Tibial nerve (tissue), 4 donors: Measurements from ENCODE around the gene BPIFB3. TPM values are rescaled to one million over a fixed set of nuclear protein-coding genes. Genes with fewer than 3 reads are reported as not detected.

Source experiments
- DNase-seq, 2 donors: peaks; one replicate each; pipeline ENCODE4 v3.0.0-alpha.2; 2019; ENCODE audit warnings: low spot score in 2 of 2
- H3K27ac ChIP-seq, 4 donors: fragments of 200-600 bp; sonication (generic) in 3 of 4; one replicate each; pipeline ENCODE4 v1.5.1; 2017 to 2019; ENCODE audit warnings: mild to moderate bottlenecking in 1 of 4
- H3K27me3 ChIP-seq, 2 donors: fragments of 200-600 bp; sonication (generic) in 1 of 2; one replicate each; pipeline versions ENCODE4 v1.5.1 to v1.6.0; 2017 to 2019
- H3K36me3 ChIP-seq, 3 donors: fragments of 200-600 bp; sonication (generic); one replicate each; pipeline ENCODE4 v1.5.1; 2018 to 2019
- H3K4me1 ChIP-seq, 4 donors: fragments of 200-600 bp; sonication (generic) in 3 of 4; one replicate each; pipeline ENCODE4 v1.5.1; 2017 to 2019
- H3K4me3 ChIP-seq, 4 donors: fragments of 200-600 bp; sonication (generic) in 3 of 4; one replicate each; pipeline ENCODE4 v1.5.1; 2017 to 2019; ENCODE audit warnings: mild to moderate bottlenecking in 1 of 4, moderate library complexity in 1 of 4
- H3K9me3 ChIP-seq, 4 donors: fragments of 200-600 bp; sonication (generic) in 3 of 4; one replicate each; pipeline ENCODE4 v1.5.1; 2017 to 2019
- CTCF ChIP-seq, 5 experiments: fragments of 200-600 bp in 3 of 5; fragments of 450-650 bp in 2 of 5; sonication (generic) in 3 of 5; IDR thresholded peaks; one replicate each; pipeline ENCODE4 v1.5.1; 2016 to 2019; ENCODE audit warnings: antibody characterized with exemption in 5 of 5, mild to moderate bottlenecking in 3 of 5, moderate library complexity in 2 of 5
- EP300 ChIP-seq, 2 donors: sonication (generic); formaldehyde crosslinking; IDR thresholded peaks; one replicate each; pipeline ENCODE4 v1.6.1; 2017; ENCODE audit warnings: antibody characterized with exemption in 2 of 2, mild to moderate bottlenecking in 1 of 2
- POLR2A ChIP-seq, 2 donors: fragments of 450-650 bp; IDR thresholded peaks; one replicate each; pipeline ENCODE4 v1.6.1; 2017; ENCODE audit warnings: antibody characterized with exemption in 2 of 2, mild to moderate bottlenecking in 2 of 2, moderate library complexity in 2 of 2
- WGBS, 2 donors: methylation state at CpG; one replicate each; pipeline ENCODE4 v1.1.5; 2018; 5-methylcytosine and 5-hydroxymethylcytosine counted together
- total RNA-seq, 4 donors: library from RNA; depleted of rRNA; stranded (reverse); fragments of >200 nt; gene quantifications; one replicate each; pipeline ENCODE4 v1.1.0, GENCODE V29; 2016

Gene BPIFB3
- total RNA-seq, 4 donors from 2014 or later = not detected

- Histone ChIP-seq H3K36me3 (no peaks in the 10 kb centered on the region), H3K9me3 (no peaks in the 10 kb centered on the region), H3K27me3 (no peaks in the 10 kb centered on the region), H3K4me1 (no peaks in the 10 kb centered on the region), H3K4me3 (no peak overlapping the region), H3K27ac (no peak overlapping the region)
- WGBS, 2 donors = 82 to 86% methylated on average over 4 of the region's 4 CpGs
- no peak for TF ChIP-seq EP300 (IDR thresholded peaks at IDR 0.05)
- TF ChIP-seq POLR2A (IDR thresholded peaks at IDR 0.05) = no peak
- TF ChIP-seq CTCF (IDR thresholded peaks at IDR 0.05) = no peak
- DNase-seq = no peak
Measured at GRCh38 chr20:33072362-33072761, 18.7 kb downstream of the BPIFB3 start.

- H3K4me3 ChIP-seq = no peak overlapping the region
- no peaks in the 10 kb centered on the region for H3K27me3 ChIP-seq
- TF ChIP-seq POLR2A (IDR thresholded peaks at IDR 0.05) = no peak
- no peak for TF ChIP-seq CTCF (IDR thresholded peaks at IDR 0.05)
- TF ChIP-seq EP300 (IDR thresholded peaks at IDR 0.05) = no peak
- 83 to 86% methylated on average over 2 of the region's 2 CpGs for WGBS, 2 donors
- no peak for DNase-seq
- no peak overlapping the region for H3K27ac ChIP-seq
- no peaks in the 10 kb centered on the region for H3K36me3 ChIP-seq
- H3K4me1 ChIP-seq = no peaks in the 10 kb centered on the region
- no peaks in the 10 kb centered on the region for H3K9me3 ChIP-seq
Measured at GRCh38 chr20:33072813-33073212, 19.1 kb downstream of the BPIFB3 start.

- Histone ChIP-seq H3K27me3 (no peaks in the 10 kb centered on the region), H3K9me3 (no peaks in the 10 kb centered on the region), H3K4me3 (no peak overlapping the region), H3K27ac (no peak overlapping the region), H3K4me1 (no peaks in the 10 kb centered on the region), H3K36me3 (no peaks in the 10 kb centered on the region)
- WGBS, 2 donors = 81 to 88% methylated on average over 2 of the region's 2 CpGs
- no peak for DNase-seq
- no peak for TF ChIP-seq POLR2A (IDR thresholded peaks at IDR 0.05)
- TF ChIP-seq EP300 (IDR thresholded peaks at IDR 0.05) = no peak
- TF ChIP-seq CTCF (IDR thresholded peaks at IDR 0.05) = no peak
Measured at GRCh38 chr20:33074675-33075074, 21.0 kb downstream of the BPIFB3 start.

GRCh38 chr20:33075281-33075680, 21.6 kb downstream of the BPIFB3 start:
- Histone ChIP-seq H3K36me3 (no peaks in the 10 kb centered on the region), H3K4me1 (no peaks in the 10 kb centered on the region), H3K9me3 (no peaks in the 10 kb centered on the region), H3K27me3 (no peaks in the 10 kb centered on the region), H3K27ac (no peak overlapping the region), H3K4me3 (no peak overlapping the region)
- TF ChIP-seq POLR2A (IDR thresholded peaks at IDR 0.05) (no peak), EP300 (IDR thresholded peaks at IDR 0.05) (no peak), CTCF (IDR thresholded peaks at IDR 0.05) (no peak)
- 63 to 66% methylated on average over 6 of the region's 6 CpGs for WGBS, 2 donors
- DNase-seq = no peak

- DNase-seq = no peak
- H3K27ac ChIP-seq = no peak overlapping the region
- no peak overlapping the region for H3K4me3 ChIP-seq
- H3K36me3 ChIP-seq = no peaks in the 10 kb centered on the region
- WGBS, 2 donors = 60 to 75% methylated on average over 3 to 4 of the region's 6 CpGs
- TF ChIP-seq EP300 (IDR thresholded peaks at IDR 0.05) (no peak), CTCF (IDR thresholded peaks at IDR 0.05) (peak in 4 of 5 experiments; percentile 9 to 26 (median 12)), POLR2A (IDR thresholded peaks at IDR 0.05) (no peak)
- H3K27me3 ChIP-seq = no peaks in the 10 kb centered on the region
- no peaks in the 10 kb centered on the region for H3K4me1 ChIP-seq
- H3K9me3 ChIP-seq = no peaks in the 10 kb centered on the region
Measured at GRCh38 chr20:33076662-33077372, 23.1 kb downstream of the BPIFB3 start.
